GM18858 (cell line): Measurements from ENCODE around the gene P4HB.
A peak's percentile ranks its signal among the peaks of the same experiment; 100 is the strongest.

Experiments
- ATAC-seq: cut with Tn5 transposase; IDR thresholded peaks from one replicate; pipeline ENCODE4 v1.9.1; 2021; ENCODE audit not compliant: unreplicated experiment

The P4HB gene

DNA sequence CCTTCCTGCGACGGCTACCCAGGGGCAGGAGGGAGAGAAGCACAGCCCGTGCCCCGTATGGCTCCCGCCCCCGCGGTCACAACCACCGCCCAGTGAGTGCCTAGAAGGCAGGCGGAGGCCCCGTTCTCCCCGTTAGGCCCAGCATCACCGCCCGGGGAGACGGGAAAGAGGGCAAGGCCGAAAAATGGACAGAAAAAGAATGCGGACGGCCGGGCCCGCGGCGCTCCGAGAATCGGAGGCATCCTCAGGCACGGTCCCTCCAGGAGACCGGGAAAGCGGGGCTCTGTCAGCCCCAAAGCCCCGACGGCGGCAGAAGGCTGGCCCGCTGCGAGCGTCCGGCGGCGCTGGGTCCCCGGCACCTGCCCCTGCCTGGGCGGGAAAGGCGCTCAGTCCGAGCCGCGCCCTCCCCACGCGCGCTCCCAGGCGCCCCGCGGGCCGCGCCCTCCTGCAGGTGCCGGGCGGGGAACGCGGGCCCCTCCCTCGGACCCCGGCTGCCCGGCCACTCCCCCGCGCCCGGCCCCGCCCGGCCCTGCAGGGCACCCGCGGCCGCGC lies 27.7 kb downstream of the P4HB start:
- ATAC-seq: peak; percentile 42

DNA sequence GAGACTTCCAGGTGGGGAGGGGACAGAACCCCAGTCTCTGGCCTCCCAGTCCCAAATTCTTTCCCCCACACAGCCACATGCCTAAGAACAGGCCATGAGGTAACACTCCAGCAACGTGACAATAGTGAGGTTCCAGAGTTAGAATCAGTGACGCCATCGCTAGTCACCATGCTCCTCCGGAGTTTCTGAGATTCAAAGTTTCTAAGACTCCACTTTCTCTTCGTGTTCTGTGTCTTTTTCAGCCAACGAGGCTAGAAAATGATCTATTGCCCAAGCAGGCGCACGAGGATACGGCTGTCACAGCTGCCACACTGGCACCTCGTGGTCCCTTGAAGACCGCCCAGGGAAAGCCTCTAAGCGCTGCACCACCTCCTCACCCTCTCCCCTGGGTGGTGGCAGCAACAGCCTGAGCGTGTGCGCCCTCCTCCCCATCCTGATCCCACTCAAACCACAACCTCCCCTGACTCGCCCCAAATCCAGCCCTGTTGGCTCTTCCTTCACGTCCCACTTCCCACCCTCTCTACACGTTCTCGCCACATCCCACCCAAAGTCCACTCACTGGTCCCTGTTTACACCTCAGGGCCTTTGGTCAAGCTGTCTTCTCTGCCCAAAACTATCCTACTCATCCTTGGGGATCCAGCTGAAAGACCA lies 28.3 kb downstream of the P4HB start:
- no peak for ATAC-seq

DNA sequence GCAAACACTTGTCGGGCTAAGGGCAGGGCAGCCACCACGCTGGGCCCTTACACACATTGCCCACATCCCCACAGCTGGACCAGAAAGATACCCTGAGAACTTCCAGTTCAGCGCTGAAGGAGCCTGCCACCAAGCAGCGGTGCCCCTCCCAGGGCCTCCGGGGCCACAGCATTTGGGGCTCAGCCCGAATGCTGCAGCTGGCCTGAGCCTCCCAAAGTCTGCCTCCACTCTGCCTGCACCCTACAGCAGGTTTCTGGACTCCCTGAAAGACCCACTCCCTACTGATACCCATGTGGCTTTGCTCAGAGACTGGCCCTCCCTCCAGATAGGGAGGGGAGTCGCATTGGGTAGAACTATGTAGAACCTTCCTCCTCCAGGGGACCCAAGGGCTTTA lies 28.8 kb downstream of the P4HB start:
- no peak for ATAC-seq

DNA sequence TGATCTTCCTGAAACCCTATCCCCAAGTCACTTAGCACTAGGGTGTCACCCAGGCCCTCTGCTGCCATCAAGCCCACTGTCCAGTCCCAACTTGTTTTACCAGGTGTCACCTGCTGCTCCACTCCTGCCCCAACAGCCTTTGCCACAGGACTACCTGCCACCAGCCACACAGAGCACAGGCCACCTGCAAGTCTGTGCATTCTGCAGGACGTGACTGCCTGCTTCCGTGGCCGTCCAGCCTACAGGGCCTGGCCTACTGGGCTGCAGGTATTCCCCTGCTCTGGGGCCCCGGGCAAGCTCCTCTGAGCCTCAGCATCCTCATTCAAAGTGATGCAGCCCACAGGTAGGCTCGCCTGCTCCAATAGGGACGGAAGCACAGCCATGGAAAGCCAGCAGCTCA lies 30.5 kb downstream of the P4HB start:
- no peak for ATAC-seq

DNA sequence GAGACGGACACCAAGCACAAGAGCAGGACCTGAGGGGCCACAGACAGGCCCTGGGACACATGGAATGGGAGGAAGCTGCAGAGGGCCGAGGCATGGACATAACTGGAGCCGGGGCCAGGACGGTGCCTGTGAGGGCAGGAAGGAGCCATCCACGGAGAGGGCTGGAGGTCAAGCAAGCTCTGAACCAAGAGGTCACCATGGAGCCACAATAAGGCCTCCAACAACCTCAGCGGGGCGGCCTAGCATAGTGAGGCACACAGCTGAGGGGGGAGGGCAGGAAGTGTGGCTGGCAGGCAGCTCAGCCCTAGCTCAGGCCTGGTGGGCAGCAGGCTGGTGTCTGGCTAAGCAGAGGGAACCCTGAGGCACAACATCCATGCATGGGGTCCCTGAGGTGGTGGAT lies 31.7 kb downstream of the P4HB start:
- no peak for ATAC-seq

DNA sequence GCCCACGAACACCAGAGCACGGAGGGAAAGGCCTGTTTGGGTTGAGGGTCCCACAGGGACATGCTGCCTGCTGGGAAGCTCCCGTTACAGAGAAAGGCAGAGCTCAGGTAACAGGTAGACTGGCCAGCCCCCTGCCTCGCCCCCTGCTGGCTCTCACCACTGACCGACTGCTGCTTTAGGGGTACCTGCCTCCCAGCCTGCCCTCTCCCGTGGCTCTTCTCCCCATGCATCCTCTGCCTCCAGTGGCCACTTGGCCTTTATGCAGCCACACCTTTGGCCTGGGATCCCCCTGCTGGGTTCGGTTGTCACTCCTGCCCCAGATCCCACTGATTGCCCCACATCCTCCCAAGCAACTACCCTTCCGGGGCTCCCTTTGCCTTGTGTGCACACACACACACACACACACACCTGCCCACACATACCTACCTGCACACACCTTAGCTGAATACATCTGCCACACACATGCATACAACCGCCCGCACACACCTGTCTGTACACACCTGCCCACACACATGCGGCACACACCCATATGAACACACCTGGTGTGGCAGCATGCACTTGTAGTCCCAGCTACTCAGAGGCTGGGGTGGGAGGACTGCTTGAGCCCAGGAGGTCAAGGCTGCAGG lies 34.4 kb downstream of the P4HB start:
- no peak for ATAC-seq

DNA sequence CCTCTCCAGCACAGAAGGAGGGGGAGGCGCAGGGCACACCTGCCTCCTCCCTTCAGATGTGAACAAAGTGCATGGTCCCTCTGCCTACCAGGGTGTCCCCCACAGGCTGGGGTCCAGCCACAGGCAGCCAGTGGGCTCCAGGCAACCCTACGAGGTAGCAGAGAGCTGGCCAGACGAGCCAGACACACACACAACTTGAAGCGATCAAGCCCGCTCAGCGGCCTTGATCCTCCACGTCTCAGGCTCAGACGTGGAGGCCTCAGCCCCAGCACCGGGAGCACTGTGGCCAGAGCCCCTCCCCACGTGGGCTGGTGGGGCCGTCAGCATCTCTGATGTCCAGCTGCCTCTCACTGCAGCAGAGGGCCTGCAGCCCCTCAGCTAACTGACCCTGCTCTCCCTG lies 35.7 kb downstream of the P4HB start:
- no peak for ATAC-seq

DNA sequence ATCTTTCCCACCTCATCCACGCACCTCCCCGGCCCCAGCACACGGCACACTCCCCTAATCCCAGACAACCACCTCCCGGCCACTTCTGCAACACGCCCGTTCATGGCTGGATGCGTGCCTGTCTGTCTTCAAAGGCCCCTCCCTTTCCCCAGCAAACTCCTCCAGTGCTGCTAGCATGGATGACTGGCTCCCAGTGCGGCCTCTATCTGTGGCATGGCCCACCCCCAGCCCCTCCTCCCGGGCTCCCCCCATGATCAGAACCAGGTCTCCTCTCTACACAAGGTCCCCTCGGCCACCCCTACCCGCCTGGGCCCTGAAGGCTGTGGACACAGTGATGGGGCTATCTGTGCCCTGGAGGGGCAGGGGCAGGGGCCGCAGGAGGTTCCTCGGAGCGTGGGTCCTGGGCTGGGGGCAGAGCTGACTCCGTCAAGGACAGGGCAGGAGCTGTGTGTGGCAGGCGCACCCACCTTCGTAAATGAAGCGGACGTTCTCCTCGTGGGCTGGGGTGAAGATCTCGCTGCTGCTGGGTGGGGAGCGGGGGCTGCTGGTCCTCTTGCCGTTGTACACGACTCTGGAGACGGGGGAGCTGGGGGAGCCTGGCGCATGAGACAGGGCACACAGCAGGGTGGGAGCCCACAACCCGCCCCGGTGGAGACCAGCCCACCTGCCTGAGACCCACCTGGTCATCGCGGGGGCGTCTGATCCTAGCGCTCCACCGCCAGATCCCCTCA lies 36.4 kb downstream of the P4HB start:
- no peak for ATAC-seq

DNA sequence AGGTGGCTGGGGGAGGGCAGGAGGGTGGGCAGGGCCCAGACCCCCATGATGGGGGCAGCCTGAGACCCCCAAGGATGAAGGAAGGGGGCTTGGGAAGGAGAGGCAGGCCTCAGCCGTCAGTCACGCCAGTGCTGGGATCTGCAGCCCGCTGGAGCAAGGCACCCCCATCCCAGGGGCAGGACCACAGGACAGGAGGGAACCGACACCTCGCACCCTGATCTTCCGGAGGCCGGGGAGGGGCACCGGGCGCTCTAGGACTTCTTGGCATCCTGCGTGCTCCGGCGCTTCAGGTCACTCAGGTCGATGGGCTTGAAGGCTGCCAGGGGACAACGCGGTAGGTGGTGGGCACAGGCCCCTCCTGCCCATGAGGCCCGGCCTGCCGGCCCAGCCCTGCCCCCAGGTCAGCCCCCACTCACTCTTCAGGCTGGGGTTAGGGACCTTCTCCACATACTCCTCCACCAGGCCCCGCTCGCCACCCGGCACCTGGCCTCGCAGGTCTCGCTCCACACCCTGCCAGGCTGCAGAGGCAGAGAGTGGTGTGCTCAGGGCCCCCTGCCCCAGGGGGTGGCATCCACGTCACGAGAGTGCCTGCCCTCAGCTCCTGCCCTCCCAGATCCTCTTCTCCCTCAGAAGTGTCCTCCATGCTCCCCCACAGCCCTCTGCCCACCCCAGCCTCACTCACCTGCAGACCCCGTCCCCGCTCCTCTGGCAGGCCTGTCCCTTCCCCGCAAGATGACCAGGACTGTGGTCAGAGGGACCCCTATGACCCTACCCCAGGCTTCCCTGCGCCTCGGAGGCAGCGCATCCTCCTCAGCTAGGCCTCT lies 37.1 kb downstream of the P4HB start:
- ATAC-seq: no peak

DNA sequence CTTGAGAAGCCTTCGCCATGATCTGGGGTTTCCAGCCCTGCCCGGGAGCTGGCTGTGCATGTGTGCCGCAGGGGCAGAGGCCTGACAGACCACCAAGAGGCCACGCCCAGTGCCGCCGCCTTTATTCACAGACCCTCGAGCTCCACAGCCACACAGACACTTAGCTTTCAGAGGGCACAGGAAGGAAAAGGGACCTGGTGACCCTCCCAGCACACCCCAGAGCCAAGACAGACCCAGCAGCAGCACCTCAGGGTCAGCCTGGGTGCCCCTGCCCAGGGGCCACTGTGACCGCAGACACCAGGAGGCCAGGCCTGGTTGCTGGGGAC lies 38.1 kb downstream of the P4HB start:
- ATAC-seq: no peak

DNA sequence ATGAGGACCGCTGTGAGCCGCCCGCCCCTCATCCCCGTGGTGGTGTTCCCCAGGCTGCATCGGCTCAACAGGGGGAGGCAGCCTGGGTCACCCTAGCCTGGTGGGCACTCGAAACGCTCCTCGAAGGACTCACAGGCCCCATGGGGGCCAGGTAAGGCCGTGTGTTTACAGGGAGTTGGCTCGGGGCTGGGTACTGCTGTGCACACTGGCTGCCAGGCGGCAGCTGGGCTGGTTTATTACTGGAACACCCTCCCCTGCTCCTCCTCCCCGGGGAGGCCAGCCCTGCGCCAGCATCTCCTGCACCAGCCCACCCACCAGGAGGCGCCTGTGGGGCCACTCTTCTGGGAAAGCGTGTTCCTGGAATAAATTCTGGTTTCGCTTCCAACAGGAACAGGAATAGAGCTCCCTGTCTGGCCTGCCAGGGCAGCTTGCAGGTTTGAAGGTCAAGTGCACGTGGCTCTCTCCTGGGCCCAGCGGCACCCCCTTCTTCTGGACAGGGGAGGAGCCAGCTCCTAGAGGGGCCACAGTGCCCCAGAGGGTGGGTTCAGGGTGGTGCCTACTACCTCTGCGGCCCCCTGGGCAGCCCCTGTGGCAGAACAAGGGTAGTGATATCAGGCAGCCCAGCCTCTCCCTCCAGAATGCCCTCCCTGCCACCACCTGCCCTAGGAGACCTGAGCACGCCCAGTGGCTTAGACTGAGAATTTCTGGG lies 38.6 kb downstream of the P4HB start:
- no peak for ATAC-seq

DNA sequence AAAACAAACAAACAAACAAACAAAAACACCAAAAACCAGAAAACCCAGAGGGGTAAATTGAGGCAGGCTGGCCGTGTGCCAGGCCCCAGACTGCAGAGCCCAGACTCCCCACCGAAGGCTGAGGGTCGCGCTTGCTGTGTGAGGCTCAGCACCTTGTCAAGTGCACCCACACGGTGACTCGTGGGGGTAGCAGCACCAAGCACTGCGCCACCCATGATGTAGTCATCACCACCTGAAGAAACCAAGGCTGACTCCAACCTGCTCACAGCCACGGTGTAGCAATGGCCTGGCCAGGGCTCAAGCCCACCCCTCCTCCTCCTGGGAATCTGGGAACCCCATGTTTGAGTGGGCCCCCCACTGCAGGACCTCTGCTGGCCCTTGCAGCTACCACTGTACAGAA lies 39.2 kb downstream of the P4HB start:
- no peak for ATAC-seq

DNA sequence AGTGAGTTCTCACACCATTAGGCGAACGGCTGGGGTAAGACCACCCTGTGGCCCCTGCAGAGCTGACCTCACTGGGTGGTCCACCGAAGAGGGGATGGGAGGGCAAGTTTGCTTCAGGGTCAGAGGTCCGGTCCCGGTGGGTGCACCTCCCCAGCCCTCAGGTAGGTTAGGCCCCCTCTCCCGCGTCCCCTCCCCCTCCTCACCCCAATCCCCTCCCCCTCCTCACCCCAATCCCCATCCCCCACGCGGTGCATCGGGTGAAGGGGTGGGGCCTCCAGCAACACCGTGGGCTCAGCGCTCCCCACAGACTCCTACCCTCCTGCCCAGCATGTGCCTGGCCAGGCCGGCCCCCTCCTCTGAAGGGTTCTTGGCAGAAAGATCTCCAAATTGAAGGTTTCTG lies 40.6 kb downstream of the P4HB start:
- no peak for ATAC-seq

DNA sequence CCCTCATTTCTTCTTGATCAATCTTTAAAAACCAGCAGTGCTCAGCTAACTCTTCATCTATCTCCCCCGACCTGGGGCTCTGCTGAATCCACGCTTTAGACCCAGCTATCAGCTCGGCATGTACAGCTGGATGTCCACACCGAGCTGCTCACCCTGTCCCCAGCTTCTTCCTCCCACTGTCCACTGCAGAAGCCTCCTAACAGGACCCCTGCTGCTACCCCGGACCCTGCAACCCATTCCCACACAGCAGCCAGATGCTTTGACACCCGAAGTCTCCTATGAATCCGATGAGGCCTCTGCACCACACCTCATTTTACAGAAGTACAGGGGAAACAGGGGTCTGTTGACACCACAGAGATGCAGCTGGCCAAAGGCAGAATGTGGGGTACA lies 42.6 kb downstream of the P4HB start:
- no peak for ATAC-seq

DNA sequence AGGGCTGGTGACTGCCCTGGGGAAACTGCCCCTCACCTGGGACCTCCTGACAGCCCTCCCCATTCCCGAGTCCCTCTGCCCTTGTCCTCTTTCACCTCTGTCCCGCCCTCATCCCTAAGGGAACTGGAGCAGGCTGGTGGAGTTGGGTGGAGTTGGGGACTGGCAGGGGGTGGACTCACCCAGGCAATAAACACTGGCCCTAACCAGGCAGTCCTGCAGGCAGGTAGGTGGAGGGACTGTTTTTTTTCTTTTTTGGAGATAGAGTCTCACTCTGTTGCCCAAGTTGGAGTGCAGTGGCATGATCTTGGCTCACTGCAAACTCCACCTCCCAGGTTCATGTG lies 44.7 kb downstream of the P4HB start:
- ATAC-seq: no peak

DNA sequence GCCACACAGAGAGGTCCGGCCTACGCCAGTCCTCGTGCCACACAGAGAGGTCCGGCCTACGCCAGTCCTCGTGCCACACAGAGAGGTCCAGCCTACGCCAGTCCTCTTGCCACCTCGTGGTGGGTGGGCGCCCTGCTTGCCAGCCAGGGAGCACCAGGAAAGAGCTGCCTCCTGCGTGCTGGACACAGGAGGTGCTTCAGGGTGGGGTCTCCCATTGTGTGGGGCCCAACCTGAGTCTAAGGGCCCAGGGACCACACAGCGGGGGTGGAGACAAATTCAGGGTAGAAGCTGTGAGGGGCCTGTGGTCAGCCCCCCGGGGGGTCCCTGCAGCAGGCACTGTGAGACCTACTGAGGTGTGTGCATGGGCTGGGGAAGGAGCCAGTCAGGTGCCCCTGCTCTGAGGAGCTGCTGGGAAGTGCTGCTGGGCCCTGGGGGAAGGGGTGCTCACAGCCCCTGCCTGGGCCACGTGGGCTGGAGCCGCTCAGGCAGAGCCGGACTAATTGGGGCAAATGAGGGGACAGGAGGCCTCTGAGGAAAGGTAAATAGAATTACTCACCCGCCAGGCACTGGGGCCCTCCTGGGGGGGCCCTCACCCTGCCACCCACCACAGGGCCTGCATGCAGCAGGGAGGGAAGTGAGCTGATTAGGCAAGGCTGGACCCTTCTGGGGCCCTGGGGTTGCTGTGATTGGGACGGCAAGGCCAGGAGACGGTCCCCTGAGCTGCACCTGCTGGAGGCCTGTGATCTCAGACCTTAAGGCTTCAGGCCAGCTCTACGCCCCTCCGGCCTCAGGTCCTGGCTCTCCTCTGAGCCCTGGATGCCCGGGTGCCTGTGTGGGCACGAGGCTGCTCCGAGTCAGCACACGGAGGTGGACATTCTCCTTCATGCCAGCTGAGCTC lies 45.3 kb downstream of the P4HB start:
- no peak for ATAC-seq

DNA sequence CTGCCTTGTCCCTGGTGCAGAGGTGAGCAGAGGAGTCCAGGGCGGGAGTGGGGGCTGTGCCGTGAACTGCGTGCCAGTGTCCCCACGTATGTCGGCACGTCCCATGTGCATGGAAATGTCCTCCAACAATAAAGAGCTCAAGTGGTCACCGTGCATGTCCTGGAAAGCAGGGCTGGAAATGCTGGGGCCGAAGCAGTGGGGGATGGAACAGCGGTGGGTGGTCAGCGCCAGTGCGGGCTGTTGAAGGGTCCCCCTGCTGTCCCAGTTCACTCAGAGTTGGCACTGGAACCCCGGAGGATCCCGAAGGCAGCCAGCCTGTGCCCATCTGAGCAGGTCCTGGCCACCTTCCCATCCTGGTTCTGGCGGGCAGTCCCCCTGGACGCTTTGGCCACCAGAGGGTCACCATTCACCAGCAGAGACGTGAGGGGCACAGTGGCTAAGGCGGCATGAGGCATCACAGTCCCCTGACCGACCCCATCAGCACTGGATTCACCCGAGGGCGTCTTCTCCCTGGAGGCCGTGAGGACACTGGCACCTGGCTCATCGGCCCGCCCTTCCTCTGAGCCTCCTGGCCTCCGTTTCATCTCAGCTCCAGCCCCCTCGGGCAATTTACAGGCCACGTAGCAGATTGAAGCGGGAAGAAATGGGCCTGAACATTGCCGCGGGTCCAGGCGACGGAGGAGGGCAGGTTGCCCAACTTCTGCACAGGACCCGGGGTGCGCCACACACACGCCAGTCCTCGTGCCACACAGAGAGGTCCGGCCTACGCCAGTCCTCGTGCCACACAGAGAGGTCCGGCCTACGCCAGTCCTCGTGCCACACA lies 46.3 kb downstream of the P4HB start:
- ATAC-seq: no peak

DNA sequence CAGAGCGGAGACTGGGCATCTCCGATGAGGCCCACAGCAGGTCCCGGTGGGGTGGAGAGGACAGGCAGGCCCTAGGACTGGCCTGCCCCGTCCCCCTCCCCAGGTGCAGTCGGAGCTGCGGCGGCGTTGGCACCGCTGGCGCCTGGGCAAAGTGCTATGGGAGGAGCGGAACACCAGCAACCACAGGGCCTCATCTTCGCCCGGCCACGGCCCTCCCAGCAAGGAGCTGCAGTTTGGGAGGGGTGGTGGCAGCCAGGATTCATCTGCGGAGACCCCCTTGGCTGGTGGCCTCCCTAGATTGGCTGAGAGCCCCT lies 47.0 kb downstream of the P4HB start:
- no peak for ATAC-seq
